ENCODE results near the gene SLC5A5. TPM values are rescaled to one million over a fixed set of nuclear protein-coding genes. Genes with fewer than 3 reads are reported as not detected.
A peak's percentile ranks its signal among the peaks of the same experiment; 100 is the strongest.

The SLC5A5 gene
- total RNA-seq, 1 donor from 2014 or later, result not detected

GRCh38 chr19:17847538-17848366 is 24.0 kb upstream of the SLC5A5 start, which contains the start of gene JAK3:
Gene JAK3 (minus strand): TSS chr19:17847982. CDS start chr19:17844417, 3,565 bp downstream.
- DNase-seq (ENCODE audit: low read depth), result peak; percentile 33

DNA sequence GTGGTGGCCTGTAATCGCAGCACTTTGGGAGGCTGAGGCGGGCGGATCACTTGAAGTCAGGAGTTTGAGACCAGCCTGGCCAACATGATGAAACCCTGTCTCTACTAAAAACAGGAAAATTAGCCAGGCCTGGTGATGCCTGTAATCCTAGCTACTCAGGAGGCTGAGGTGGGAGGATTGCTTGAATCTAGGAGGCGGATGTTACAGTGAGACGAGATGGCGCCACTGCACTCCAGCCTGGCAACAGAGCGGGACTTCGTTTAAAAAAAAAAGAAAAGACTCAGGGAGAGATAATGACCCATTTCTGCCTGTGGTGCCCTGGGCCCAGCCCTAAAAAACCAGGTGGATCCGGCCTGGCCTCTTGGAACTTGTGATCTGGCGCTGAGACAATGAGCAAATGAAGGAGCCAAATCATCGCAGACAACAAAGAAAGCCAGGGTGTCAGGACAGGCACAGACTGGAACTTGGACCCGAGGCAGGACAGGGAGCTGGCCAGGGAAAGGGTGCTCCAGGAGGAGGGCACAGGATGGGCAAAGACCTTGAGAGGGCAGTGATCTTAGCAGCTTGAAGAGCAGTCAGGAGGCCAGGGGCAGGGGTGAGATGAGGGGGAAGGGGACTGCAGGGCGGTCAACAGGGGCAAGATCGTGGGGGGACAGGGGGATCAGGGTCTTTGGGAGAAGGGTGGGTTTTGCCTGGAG is 23.0 kb upstream of the SLC5A5 start:
- no peak for DNase-seq (ENCODE audit: low read depth)

GRCh38 chr19:17854061-17854460 is 17.7 kb upstream of the SLC5A5 start:
- DNase-seq (ENCODE audit: low read depth), result no peak

GRCh38 chr19:17855280-17856152 is 16.2 kb upstream of the SLC5A5 start:
- DNase-seq (ENCODE audit: low read depth), result peak; percentile 32

DNA sequence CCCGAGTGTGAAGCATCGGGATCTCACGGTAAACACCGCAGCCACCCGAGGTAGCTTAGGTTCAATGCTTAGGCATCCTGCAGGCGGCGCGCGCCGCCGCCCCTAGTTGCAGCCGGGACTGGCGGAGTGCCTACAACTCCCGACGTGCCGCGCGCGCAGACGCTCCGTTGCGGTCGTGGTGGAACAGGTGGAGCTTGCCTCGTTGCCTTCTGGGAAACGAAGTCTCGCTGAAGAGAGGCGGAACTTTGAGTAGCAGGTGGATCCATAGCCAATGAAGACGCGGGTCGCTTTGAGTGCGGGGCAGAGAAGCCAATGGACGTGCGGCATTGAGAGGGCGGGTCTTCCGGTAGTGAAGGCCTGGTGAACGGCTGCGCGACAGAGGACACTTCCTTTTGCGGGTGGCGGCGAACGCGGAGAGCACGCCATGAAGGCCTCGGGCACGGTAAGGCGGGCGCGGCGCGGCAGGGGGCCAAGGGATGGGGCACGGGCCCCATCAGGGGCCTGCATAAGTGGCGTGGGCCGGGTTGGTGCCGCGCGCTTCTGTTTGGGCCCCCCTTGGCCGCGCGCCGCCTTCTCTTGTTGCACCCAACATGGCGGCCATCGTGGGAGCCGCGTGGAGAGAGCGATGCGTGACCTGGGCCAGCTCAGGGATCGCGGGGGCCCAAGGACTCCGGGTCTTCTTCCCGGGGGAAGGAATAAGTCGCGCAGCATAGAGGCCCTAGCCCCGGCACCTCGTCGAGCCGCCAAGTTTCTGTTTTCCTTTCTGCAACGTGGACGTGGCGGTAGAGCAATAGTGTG is 12.0 kb upstream of the SLC5A5 start, which contains the start of gene RPL18A:
TSS of gene RPL18A (plus strand) at position 378 of the 798 bp plus-strand sequence. CDS start at position 425, 47 bp downstream.
- peak; percentile 99 for DNase-seq (ENCODE audit: low read depth)

DNA sequence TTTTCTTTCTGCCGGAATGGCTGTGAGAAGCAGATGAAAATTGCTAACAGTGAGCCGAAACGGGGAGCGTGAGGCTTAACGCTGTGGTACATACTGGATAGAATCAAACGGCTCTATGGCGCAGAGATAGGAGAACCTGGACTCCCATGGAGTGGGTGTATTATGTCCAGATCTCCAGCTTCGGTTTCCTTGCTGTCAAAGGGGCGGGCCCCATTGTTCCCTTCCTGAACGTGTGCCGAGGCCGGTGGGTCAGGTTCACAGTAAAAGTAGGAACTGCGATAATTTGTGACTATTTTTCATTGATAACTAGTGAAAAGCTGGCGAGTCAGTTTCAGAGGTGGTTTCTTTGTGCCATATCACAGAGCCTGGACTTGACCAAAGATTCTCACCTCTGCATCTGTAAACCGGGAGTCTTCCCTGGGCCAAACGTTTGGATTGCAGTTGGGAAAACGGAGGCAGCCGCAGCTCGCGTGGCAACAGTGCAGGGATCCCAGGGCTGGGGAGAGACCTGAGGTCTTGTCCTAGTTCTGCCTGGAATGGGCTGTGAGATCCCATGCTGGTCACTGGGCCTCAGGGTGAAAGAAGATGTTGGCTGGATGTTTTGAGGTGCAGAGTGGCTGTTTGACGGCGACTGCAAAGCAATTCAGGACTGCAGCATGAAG is 11.3 kb upstream of the SLC5A5 start:
- DNase-seq (ENCODE audit: low read depth), result no peak

DNA sequence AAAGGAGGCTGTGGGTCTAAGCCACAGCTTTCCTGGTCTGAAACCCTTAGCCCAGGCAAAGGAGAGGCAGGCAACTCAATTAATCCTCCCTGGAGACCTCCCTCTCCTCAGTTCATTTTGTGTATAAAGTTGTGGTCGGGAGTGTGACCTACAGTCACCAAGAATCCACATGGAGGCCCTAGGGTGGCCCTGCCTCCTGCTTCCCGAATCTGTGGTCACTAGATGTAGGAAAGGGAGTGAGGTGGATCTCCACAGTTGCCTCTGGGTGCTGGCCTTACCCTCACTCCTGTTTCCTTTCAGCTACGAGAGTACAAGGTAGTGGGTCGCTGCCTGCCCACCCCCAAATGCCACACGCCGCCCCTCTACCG is 10.8 kb upstream of the SLC5A5 start:
- DNase-seq (ENCODE audit: low read depth), result no peak

DNA sequence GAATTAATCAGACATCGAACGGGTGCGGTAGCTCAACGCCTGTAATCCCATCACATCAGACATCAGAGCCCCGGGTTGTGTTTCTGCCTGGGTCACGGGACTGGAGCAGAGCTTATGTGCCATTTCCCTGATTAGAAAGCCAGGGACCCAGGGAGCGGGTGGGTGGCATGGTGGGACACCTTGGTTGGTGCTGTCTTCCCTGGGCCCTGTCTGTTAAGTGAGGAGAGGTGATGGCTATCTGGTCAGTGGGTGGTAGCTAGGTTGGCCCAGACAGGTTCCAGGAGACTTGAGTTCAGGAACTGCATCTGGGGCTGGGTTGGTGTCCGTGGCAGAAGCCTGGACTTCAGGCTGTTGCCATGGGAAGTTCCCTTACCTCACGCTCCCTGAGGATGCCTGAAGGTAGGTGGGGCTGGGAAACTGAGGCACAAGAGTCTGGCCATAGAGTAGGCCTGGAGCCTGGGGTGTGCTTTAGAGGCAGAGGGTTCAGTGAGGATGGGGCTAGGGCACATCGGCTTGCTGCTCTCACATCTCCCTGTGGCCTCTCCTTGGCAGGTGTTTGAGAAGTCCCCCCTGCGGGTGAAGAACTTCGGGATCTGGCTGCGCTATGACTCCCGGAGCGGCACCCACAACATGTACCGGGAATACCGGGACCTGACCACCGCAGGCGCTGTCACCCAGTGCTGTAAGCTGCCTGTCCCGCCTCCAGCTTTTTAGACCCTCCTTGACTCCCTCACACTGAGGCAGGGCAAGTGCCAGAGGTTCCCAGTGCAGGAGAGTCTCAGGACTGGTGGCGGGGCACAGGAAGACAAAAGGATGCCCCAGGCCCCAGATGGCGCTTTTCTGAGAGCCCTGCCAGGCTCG is 10.0 kb upstream of the SLC5A5 start:
- DNase-seq (ENCODE audit: low read depth), result no peak

DNA sequence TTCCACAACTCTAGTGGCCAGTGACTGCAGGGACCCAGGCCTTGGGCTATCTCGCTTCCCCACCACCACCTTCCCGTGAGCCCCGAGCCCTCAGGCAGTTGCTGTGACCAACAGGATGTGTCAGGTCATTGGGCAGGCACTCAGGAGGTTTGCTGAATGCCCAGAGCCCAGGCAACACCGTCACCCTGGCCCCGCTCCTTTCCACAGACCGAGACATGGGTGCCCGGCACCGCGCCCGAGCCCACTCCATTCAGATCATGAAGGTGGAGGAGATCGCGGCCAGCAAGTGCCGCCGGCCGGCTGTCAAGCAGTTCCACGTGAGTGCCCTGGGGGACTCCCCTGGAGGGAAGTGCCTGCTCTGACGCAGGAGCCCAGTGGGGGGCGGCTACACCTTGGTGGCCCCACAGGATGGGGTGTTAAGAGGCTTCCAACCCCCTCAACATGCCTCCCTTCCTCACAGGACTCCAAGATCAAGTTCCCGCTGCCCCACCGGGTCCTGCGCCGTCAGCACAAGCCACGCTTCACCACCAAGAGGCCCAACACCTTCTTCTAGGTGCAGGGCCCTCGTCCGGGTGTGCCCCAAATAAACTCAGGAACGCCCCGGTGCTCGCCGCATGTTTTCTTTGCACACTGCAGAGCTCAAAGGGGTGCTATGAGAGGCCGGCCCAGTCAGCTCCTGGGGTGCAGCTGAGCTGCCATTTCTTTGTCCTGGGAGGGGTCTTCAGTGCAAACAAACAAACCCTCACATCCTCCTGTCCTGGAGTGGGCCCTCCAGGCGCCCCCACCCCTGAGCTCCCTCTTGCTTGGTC is 8.8 kb upstream of the SLC5A5 start:
- DNase-seq (ENCODE audit: low read depth), result no peak

DNA sequence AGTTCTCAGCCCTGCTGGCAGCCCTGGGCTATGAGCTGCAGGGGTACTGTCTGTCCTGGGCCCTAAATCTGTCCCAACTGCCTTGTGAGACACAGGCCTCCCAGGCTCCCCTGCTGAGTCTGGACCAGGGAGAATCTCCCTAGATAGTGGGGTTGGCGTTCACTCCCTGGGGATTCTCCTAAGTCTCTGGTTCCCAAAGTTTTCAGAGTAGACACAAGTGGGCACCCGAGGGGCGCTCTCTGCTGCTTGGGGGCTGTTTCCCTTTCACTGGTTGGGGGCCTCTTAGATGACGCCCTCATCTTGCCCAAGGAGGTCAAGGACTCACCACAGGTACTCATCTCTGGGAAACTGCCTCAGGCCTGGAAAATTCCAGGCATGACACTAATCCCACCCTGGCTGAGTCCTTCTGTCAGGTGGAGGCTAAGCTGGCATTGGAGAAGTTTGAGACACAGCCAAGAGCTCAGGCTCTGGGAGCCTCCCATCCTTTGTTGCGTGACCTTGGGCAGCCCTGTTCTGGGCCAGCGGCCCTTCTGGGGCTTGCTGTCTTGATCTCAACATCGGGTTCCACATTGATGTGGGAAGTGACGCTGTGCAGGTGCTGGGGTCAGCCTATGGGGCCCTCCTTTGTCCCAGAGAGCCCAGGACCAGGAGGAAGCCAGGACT is 8.1 kb upstream of the SLC5A5 start:
- DNase-seq (ENCODE audit: low read depth), result no peak

DNA sequence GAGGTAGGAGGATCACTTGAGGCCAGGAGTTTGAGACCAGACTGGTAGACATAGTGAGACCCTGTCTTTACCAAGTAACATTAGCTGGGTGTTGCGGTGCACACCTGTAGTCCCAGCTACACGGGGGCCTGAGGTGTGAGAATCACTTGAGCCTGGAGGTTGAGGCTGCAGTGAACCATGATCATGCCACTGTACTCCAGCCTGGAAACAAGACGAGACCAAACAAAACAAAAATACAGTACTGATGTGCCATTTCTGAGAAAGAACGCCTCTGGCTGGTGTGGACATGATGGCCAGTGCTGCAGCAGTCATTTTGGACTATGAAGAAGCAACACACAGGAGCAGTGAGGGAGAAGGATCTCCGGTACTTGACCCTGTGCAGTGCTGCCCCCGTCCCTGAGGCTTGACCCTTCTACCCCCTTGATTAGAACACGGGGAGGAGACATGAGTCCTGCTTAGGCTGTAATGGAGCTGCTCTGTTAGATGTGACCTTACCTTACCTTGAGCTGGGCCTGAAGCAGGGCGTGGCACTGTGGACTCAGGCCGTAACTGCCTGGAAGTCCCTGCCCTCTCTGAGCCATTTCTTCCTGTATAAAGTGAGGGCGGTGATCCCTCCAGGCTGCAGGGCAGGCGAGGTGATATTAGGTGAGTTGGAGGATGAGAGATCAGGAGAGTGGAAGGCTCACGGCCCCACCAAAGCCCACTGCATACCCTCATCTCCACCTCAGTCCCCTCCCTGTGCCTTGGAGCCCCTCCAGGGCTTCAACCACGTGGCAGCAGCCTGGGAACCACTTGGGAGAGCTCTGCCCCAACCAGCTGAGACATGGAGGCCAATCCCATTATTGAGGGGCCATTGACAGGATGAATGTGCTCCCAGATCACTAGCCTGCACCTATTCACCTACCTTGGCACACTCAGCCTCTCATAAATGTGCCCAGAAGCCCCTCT is 6.1 kb upstream of the SLC5A5 start:
- peak; percentile 19 for DNase-seq (ENCODE audit: low read depth)

DNA sequence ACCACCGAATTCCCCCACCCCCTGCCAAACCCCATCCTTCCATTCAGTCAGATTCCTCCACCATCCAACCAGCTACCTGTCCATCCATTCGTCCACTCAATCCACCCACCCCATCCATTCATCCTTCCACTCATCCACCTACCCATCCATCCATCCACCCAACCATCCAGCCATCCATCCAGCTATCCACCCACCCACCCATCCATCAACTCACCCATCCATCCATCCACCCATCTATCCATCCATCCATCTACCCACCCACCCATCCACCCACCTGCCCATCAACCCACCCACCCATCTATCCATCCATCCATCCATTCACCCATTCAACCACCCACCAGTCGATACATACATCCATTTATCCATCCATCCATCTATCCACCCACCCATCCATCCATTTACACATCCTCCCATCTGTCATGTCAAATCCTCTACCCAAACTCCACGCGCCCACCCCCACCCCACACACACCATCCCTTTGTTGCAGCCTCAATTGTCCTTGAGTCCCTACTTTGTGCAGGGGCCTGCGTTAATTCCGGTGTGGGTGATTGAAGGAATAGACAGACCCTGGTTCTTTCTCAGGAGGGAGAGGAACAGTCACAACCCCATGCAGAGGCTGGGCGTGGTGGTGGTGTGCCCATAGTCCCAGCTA is 5.3 kb upstream of the SLC5A5 start:
- no peak for DNase-seq (ENCODE audit: low read depth)

DNA sequence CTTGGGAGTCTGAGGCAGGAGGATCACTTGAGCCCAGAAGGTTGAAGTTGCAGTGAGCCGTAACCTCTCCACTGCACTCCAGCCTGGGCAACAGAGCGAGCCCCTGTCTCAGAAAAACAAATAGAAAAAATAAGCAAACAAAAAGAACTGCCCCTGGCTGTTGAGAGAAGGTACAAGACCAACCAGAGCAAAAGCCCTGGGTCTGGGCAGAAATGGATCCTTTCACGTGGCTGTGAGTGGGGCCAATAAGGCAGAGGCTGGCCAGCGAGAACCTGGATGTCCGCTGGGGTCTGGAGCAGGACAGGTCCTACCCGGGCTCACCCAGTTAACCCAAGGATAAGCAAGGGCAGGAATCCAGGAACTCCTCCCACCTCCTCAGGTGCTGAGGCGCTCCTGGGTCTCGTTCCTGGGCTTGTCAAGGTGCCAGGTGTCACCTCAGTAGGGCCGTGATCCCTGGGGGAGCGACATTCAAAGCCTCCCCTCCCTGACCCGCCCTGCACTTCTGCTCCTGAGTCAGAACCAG is 4.7 kb upstream of the SLC5A5 start:
- DNase-seq (ENCODE audit: low read depth), result no peak

- DNase-seq (ENCODE audit: low read depth), result no peak
Measured at GRCh38 chr19:17868669-17869068, 3.1 kb upstream of the SLC5A5 start.

DNA sequence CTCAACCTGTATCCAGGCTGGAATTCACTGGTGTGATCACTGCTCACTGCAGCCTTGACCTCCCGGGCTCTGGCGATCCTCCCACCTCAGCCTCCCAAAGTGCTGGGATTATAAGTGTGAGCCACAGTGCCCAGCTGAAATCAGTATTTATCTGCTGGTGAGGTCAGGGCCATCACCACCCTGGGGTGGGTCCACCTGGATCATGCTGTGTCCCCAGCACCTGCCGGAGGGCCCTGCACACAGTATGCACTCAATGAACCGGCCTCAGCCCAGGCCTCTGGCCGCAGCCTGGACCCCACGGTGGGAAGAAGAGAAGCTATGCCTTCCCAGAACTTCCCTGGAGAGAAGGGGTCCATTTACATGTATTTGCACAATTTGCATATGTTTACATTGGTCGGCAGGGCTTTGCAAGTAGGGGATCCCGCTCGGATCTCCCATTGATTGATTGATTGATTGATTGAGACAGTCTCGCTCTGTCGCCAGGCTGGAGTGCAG is 2.6 kb upstream of the SLC5A5 start:
- DNase-seq (ENCODE audit: low read depth), result no peak

Measured in renal cortical epithelial cell (primary cell).